GM20000 (cell line): ENCODE data around the gene THOC7.

Experiments
- DNase-seq: peaks from one replicate; pipeline ENCODE4 v3.0.0; 2012; ENCODE audit warnings: low spot score
- CTCF ChIP-seq: IDR thresholded peaks from 2 replicates; pipeline ENCODE4 v1.5.1; 2012; ENCODE audit warnings: mild to moderate bottlenecking, control low read depth; ENCODE audit errors: extremely low read depth, missing control alignments

Gene THOC7

GRCh38 chr3:63853106-63853505, 10.5 kb downstream of the THOC7 start:
- no peak for DNase-seq
- TF ChIP-seq CTCF, result no peak

- TF ChIP-seq CTCF, result no peak
- no peak for DNase-seq
Observed at GRCh38 chr3:63851287-63851686, 12.3 kb downstream of the THOC7 start.

DNA sequence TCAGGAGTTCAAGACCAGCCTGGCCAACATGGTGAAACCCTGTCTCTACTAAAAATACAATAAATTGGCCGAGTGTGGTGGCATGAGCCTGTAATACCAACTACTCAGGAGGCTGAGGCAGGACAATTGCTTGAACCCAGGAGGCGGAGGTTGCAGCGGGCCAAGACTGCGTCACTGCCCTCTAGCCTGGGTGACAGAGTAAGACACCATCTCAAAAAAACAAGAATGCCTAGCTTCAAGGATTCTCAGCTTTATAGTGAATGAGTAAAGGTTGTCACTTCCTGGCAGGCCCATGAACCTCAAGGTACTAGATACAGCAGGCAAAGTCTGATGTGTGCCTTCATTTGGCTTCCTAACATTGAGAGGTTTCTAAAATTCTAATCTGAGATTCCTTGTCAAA, 14.4 kb downstream of the THOC7 start:
- DNase-seq, result no peak
- TF ChIP-seq CTCF, result no peak

DNA sequence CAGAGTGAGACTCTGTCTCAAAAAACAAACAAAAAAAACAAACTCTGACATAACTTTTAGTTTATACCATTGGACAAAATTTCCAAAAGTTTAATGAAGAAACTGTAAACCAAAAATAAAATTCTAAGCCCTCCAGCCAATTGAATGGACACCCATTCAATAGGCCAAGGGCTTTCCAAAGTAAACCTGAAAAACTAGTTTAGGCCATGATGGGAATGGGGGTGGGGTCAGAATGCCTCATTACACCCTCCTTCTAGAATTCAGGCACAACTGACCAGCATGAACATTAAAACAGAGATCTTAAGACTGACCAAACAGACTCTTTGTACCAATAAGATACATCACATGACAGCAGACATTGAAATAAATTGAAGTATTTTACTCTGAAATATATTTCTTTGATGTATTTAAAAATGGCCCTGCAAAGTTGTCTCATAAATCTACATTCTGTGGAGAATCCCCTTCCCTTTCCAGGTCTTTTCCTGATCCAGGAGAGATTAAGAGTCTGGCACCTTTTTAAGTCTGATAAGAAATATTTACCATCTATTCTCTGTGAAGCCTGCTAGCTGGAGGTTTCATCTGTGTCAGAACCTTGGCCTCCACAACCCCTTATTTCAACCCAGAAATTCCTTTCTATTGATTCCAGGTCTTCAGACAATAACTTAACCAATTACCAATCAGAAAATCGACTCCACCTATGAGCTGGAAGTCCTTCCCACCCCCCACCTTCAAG, 15.7 kb downstream of the THOC7 start:
- no peak for TF ChIP-seq CTCF
- DNase-seq, result no peak

DNA sequence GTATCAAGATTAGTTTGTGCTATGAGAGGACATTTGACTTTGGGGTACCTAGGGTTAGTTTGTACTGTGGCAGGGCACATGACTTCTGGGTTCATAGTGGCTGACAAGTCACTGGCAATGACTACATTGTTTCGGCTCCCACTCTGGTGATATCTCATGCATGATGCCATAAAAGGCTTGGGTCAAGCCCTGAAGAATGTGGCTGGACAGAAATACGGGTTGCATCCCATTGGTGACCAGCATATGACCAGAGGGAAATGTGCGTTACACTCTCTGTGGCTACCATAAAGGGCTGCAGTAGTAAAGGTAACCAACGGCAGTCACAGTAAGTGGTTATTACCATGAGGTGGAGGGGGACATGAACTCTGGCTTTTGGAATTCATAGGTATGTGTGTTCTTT, 18.4 kb downstream of the THOC7 start:
- no peak for DNase-seq
- TF ChIP-seq CTCF, result no peak

DNA sequence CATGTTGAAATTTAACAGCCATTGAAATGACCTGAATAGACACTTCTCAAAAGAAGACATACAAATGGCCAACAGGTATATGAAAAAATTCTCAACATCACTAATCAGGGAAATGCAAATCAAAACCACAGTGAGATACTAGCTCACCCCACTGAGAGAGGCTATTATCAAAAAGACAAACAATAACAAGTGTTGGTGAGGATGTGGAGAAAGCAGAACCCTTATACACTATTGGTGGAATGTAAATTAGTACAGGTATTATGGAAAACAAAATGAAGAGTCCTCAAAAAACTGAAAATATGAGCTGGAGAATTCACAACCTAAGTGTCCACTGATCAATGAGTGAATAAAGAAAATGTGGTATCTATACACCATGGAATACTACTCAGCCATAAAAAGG, 21.5 kb downstream of the THOC7 start:
- no peak for DNase-seq
- TF ChIP-seq CTCF, result no peak

DNA sequence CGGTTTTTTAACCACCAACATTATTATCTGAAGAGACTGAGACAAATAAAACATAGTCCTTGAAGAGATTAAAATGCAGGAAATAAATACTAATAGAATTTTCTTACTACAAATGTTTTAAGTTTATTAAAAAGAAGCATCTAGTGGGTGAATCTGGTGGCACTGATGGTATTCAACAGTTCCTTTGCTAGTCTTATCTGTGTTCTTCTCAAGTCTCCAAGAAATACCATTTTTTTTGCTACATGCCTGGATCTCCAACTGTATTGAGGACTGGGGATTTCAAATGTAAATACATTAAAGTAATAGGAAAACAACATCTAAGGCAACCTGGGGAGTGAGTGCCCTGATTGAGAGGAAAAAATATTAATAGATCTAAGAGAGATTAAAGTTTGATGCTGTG, 21.9 kb downstream of the THOC7 start:
- TF ChIP-seq CTCF, result no peak
- DNase-seq, result no peak
